Thymus (tissue), 11 donors: Measurements from ENCODE around the gene BHLHA15. TPM values are rescaled to one million over a fixed set of nuclear protein-coding genes. Genes with fewer than 3 reads are reported as not detected.
A peak's percentile ranks its signal among the peaks of the same experiment; 100 is the strongest.

ENCODE experiments used
- DNase-seq, 9 donors: peaks; one replicate each; pipeline ENCODE4 v3.0.0-alpha.2; 2013; ENCODE audit warnings: low spot score in 9 of 9, low read depth in 6 of 9, missing footprints in 1 of 9
- H3K27ac ChIP-seq, 2 donors: one replicate each; pipeline ENCODE4 v1.5.1; 2013; ENCODE audit warnings: control low read depth in 1 of 2, low read depth in 1 of 2, low read length in 1 of 2, mild to moderate bottlenecking in 1 of 2, moderate library complexity in 1 of 2
- H3K27me3 ChIP-seq, 2 donors: one replicate each; pipeline ENCODE4 v1.5.1; 2013; ENCODE audit warnings: low read length in 1 of 2; ENCODE audit not compliant: control insufficient read depth in 2 of 2, insufficient read depth in 1 of 2
- H3K36me3 ChIP-seq, 2 donors: one replicate each; pipeline ENCODE4 v1.5.1; 2013; ENCODE audit warnings: low read length in 1 of 2, mild to moderate bottlenecking in 1 of 2, moderate library complexity in 1 of 2; ENCODE audit not compliant: control insufficient read depth in 2 of 2, insufficient read depth in 2 of 2
- H3K4me1 ChIP-seq, 2 donors: one replicate each; pipeline ENCODE4 v1.5.1; 2013; ENCODE audit warnings: low read length in 2 of 2; ENCODE audit not compliant: control insufficient read depth in 2 of 2, insufficient read depth in 2 of 2
- H3K4me3 ChIP-seq, 2 donors: one replicate each; pipeline ENCODE4 v1.5.1; 2013; ENCODE audit warnings: low read length in 2 of 2, control low read depth in 1 of 2, mild to moderate bottlenecking in 1 of 2
- H3K9me3 ChIP-seq, 2 donors: one replicate each; pipeline ENCODE4 v1.5.1; 2013; ENCODE audit warnings: low read length in 1 of 2, mild to moderate bottlenecking in 1 of 2; ENCODE audit not compliant: control insufficient read depth in 2 of 2, insufficient read depth in 1 of 2
- WGBS: extraction: QIAGEN DNeasy Blood & Tissue Kit; methylation state at CpG from one replicate; pipeline ENCODE4 v1.1.7; 2013; 5-methylcytosine and 5-hydroxymethylcytosine counted together
- polyA plus RNA-seq: library from polyadenylated mRNA; stranded (reverse); fragments of 200-250 nt; gene quantifications from one replicate; pipeline ENCODE4 v1.2.3, GENCODE V29; 2013
- total RNA-seq: library from RNA; stranded (reverse); fragments of 120-200 nt; gene quantifications from one replicate; pipeline ENCODE4 v1.2.4, GENCODE V29; 2013
- donor health status: healthy.

BHLHA15 gene
- total and polyA plus RNA-seq, 2 donors, result 0.07 TPM; not detected in 1

- Histone ChIP-seq H3K9me3 (no peaks in the 10 kb centered on the region), H3K36me3 (peaks cover 23 to 36% of the 10 kb centered on the region in 2 donors), H3K4me1 (peaks cover 28 to 42% of the 10 kb centered on the region in 2 donors), H3K27ac (no peak overlapping the region), H3K27me3 (no peaks in the 10 kb centered on the region), H3K4me3 (no peak overlapping the region)
- 98% methylated on average over 11 of the region's 11 CpGs for WGBS
- no peak for DNase-seq
Measured at GRCh38 chr7:98204670-98205069, 6.6 kb upstream of the BHLHA15 start.

DNA sequence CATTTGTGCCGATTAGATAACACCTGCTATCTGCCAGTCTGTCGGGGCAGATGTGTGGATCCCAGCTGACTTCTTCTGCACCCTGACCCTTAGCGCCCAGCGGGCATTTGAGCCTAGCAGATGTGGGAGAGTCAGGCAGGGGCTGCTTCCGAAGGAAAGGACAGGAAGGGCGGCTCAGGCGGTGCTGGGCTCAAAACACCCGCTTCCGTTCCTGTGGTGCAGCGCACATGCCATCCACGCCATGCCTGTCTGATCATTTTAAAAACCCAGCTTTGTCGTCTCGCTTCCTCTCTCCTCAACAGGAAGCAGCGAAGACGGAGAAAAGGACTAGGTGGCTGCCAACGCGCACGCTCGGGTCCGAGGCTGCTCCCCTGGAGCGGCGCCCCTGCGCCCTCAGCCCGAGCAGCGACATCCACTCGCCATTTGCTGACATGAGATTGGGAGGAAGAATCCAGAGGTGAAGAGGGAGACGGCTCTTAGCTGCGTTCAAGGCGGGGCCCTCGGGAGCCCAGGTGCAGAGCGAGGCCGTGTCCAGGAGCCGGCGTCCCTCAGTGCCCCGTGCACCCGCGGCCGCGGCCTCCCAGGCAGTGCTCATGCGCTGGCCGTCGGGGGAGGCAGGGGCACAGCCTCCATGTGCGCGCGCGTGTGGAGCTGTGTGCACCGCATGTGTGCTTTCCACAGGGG lies 5.9 kb upstream of the BHLHA15 start:
- 98% methylated on average over 47 of the region's 47 CpGs for WGBS
- no peaks in the 10 kb centered on the region for H3K27me3 ChIP-seq
- H3K27ac ChIP-seq, result no peak overlapping the region
- no peaks in the 10 kb centered on the region for H3K9me3 ChIP-seq
- peaks cover 24 to 38% of the 10 kb centered on the region in 2 donors for H3K4me1 ChIP-seq
- DNase-seq, result no peak
- H3K36me3 ChIP-seq, result peaks cover 23 to 36% of the 10 kb centered on the region in 2 donors
- H3K4me3 ChIP-seq, result no peak overlapping the region

GRCh38 chr7:98206451-98207330 lies 4.5 kb upstream of the BHLHA15 start:
- H3K9me3 ChIP-seq, result no peaks in the 10 kb centered on the region
- DNase-seq, result no peak
- 97% methylated on average over 47 of the region's 47 CpGs for WGBS
- peaks cover 23 to 36% of the 10 kb centered on the region in 2 donors for H3K36me3 ChIP-seq
- no peak overlapping the region for H3K27ac ChIP-seq
- H3K4me1 ChIP-seq, result peaks cover 22 to 37% of the 10 kb centered on the region in 2 donors
- H3K27me3 ChIP-seq, result peaks cover 4 to 9% of the 10 kb centered on the region in 2 donors
- H3K4me3 ChIP-seq, result no peak overlapping the region

DNA sequence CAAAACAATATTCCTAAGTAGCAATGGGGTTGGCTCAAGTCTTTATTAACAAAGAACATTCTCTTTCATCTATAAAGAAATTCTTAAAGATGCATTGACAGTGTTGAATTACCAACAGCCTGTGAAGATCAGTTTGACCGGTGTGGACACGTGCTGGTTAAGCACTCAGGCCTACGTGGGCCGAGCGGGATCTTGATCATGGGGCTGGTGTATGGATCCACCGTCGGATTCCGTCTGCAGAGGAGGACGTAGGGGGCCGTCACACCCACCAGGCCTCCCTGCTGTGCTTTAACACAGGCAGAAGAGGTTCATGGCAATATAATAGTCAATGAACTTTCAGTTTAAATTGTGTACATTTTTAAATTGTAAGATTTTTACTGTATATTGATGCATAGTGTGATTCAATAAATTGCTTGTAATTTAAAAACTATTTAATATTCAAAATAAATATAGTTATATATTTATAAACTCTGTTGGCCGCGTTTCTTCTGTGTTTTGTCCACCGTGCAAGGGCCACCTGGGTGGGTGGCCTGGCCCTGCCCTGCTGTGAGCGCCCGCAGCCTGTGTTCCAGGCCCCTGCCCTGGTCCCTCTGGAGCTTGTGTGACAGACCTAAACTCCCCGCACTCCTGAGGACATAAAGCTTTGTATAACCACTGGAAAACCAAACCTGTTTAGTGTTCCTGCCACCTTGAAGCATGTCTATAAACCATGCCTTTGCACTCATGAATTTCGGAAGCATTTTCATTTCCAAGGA lies 1.9 kb upstream of the BHLHA15 start:
- Histone ChIP-seq H3K4me1 (peaks cover 2 to 13% of the 10 kb centered on the region in 2 donors), H3K9me3 (no peaks in the 10 kb centered on the region), H3K27me3 (peaks cover 5 to 16% of the 10 kb centered on the region in 2 donors), H3K4me3 (no peak overlapping the region), H3K27ac (no peak overlapping the region), H3K36me3 (peaks cover 19 to 28% of the 10 kb centered on the region in 2 donors)
- WGBS, result 97% methylated on average over 17 of the region's 17 CpGs
- no peak for DNase-seq

DNA sequence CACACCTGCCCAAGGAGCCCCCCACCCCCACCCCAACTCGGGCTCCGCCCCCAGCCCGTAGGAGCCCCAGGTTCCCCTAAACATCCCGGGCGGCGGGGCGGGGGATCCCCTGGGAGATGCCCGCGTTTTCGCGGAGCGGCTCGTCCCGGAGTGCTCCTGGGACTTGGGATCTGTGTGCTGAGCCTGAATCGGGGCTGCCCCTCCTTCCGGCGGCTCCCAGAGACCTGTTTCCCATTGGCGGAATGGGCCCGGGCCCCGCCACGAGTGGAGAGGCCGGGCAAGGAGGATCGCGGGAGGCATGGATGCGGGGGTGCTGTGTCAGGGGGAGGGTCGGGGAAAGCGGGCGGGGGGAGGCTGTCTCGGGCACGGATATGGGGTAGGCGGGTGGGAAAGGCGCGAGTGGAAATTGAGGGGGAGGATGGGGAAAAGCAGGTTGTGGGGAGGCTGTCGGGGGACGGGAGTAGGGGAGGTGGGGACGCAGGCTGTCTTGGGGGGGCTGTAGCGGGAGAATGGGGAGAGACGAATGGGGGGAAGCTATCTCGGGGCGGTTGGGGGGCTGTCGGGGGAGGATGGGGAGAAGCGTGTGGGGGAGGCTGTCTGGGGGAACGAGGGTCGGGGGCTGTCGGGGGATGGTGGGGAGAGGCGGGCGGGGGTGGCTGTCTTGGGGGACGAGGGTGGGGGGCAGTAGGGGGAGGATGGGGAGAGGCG lies 572 bp upstream of the BHLHA15 start:
- Histone ChIP-seq H3K27ac (no peak overlapping the region), H3K36me3 (peaks cover 11 to 21% of the 10 kb centered on the region in 2 donors), H3K27me3 (peaks cover 5 to 16% of the 10 kb centered on the region in 2 donors), H3K9me3 (no peaks in the 10 kb centered on the region), H3K4me3 (peak overlapping the region in 1 of 2 donors; percentile 42), H3K4me1 (peaks cover 2 to 9% of the 10 kb centered on the region in 2 donors)
- 19% methylated on average over 47 of the region's 49 CpGs for WGBS
- no peak for DNase-seq

DNA sequence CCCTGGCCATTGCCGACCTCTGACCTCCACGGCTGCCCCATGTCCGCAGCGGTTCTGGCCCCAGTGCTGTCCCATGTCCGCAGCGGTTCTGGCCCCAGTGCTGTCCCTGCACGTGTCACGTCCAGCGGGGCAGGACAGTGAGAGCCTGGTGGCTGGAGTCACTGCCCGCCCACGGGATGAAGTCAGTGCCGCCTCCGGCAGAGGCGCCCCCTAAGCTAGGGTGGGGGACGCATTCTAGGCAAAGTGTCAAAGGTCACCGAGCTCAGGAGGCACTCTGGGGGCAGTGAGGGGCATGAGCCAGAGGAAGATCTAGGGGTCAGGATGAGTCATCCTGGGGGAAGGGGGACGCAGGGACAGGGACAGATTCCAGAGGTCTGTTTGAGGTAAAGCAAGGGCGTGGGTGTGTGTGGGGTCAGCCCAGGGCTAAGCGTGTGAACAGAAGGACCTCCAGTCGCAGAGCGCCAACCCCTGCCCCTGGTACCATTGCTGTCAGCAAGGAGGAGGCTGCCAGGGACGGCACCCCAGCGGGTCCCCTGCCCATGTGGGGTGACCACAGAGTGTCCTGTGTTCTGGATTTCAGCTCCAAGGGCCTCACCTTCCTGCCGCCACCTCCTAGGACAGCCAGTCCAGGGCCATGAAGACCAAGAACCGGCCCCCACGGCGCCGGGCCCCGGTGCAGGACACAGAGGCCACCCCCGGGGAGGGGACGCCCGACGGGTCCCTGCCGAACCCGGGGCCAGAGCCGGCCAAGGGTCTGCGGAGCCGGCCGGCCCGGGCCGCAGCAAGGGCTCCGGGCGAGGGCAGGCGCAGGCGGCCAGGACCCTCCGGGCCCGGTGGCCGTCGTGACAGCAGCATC lies 665 bp downstream of the BHLHA15 start:
- Histone ChIP-seq H3K27me3 (peaks cover 5 to 16% of the 10 kb centered on the region in 2 donors), H3K27ac (no peak overlapping the region), H3K36me3 (peaks cover 7 to 17% of the 10 kb centered on the region in 2 donors), H3K4me1 (peaks cover 2 to 9% of the 10 kb centered on the region in 2 donors), H3K4me3 (peak overlapping the region in 1 of 2 donors; percentile 42), H3K9me3 (no peaks in the 10 kb centered on the region)
- 92% methylated on average over 49 of the region's 49 CpGs for WGBS
- DNase-seq, result no peak

DNA sequence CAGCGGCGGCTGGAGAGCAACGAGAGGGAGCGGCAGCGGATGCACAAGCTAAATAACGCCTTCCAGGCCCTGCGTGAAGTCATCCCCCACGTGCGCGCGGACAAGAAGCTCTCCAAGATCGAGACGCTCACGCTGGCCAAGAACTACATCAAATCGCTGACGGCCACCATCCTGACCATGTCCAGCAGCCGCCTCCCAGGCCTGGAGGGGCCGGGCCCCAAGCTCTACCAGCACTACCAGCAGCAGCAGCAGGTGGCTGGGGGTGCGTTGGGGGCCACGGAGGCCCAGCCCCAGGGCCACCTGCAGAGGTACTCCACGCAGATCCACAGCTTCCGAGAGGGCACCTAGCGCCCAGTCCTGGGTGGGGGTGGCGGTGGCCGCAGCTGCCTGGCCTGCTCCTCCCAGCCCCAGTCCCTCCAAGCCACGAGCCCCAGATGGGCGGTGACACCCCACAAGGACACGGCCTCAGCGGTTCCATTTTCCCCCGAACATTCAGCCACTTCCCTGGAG lies 1.3 kb downstream of the BHLHA15 start:
- Histone ChIP-seq H3K27ac (no peak overlapping the region), H3K4me3 (no peak overlapping the region), H3K4me1 (peaks cover 2 to 9% of the 10 kb centered on the region in 2 donors), H3K36me3 (peaks cover 8 to 17% of the 10 kb centered on the region in 2 donors), H3K9me3 (no peaks in the 10 kb centered on the region), H3K27me3 (peaks cover 5 to 16% of the 10 kb centered on the region in 2 donors)
- DNase-seq, result no peak
- 95% methylated on average over 30 of the region's 30 CpGs for WGBS
